GM23248 (cell line): ENCODE results near the gene B4GALT3.

ENCODE experiments used
- EZH2 ChIP-seq: fragments of 200-600 bp; sonication (generic); IDR thresholded peaks from 2 replicates; pipeline ENCODE4 v1.6.1; 2018; ENCODE audit warnings: antibody characterized with exemption, mild to moderate bottlenecking; ENCODE audit not compliant: insufficient read depth, poor library complexity, severe bottlenecking
- EZH2phosphoT487 ChIP-seq: fragments of 200-600 bp; sonication (generic); IDR thresholded peaks from 2 replicates; pipeline ENCODE4 v1.6.1; 2018; ENCODE audit warnings: antibody characterized with exemption, moderate library complexity, mild to moderate bottlenecking, low read depth; ENCODE audit not compliant: insufficient read depth

- TF ChIP-seq EZH2 (no peak), EZH2phosphoT487 (no peak)
These were observed 12.3 kb downstream of the B4GALT3 start for GRCh38 chr1:161164901-161165610.
